GM23248 (cell line): ENCODE measurements around the gene POLN. TPM values are rescaled to one million over a fixed set of nuclear protein-coding genes. Genes with fewer than 3 reads are reported as not detected.

Experiments used
- DNase-seq: peaks from one replicate; pipeline ENCODE4 v3.0.0-alpha.2; 2015
- H2AFZ ChIP-seq: fragments of 200-600 bp; sonication (generic); 2 replicates; pipeline ENCODE4 v1.6.1; 2016; ENCODE audit warnings: antibody characterized with exemption
- H3F3A ChIP-seq: fragments of 200-600 bp; sonication (generic); 2 replicates; pipeline ENCODE4 v1.6.1; 2016; ENCODE audit warnings: mild to moderate bottlenecking, antibody characterized with exemption, mixed run types; ENCODE audit not compliant: insufficient read depth
- H3K27ac ChIP-seq: fragments of 200-600 bp; sonication (generic); 2 replicates; pipeline ENCODE4 v1.5.1; 2016; ENCODE audit warnings: mild to moderate bottlenecking
- H3K27me3 ChIP-seq: fragments of 200-600 bp; sonication (generic); replicated peaks from 2 replicates; pipeline ENCODE4 v1.6.1; 2016; ENCODE audit warnings: mild to moderate bottlenecking; ENCODE audit not compliant: insufficient read depth
- H3K36me3 ChIP-seq: fragments of 200-600 bp; sonication (generic); 2 replicates; pipeline ENCODE4 v1.6.1; 2016; ENCODE audit warnings: low read depth, mild to moderate bottlenecking
- H3K4me1 ChIP-seq: fragments of 200-600 bp; sonication (generic); 2 replicates; pipeline ENCODE4 v1.6.1; 2016; ENCODE audit warnings: mild to moderate bottlenecking; ENCODE audit not compliant: insufficient read depth
- H3K4me2 ChIP-seq: fragments of 200-600 bp; sonication (generic); one replicate; pipeline ENCODE4 v1.6.1; 2016; ENCODE audit warnings: mild to moderate bottlenecking; ENCODE audit not compliant: unreplicated experiment
- H3K4me3 ChIP-seq: fragments of 200-600 bp; sonication (generic); 2 replicates; pipeline ENCODE4 v1.5.1; 2016; ENCODE audit warnings: mild to moderate bottlenecking
- H3K79me2 ChIP-seq: fragments of 200-600 bp; sonication (generic); 2 replicates; pipeline ENCODE4 v1.6.1; 2016; ENCODE audit warnings: mild to moderate bottlenecking; ENCODE audit not compliant: insufficient read depth
- H3K9ac ChIP-seq: fragments of 200-600 bp; sonication (generic); 2 replicates; pipeline ENCODE4 v1.6.1; 2016; ENCODE audit warnings: mild to moderate bottlenecking
- H3K9me2 ChIP-seq: fragments of 200-600 bp; sonication (generic); 2 replicates; pipeline ENCODE4 v1.6.1; 2016; ENCODE audit warnings: mixed run types, mild to moderate bottlenecking, moderate library complexity; ENCODE audit not compliant: insufficient read depth
- H3K9me3 ChIP-seq: fragments of 200-600 bp; sonication (generic); one replicate; pipeline ENCODE4 v1.6.1; 2017; ENCODE audit warnings: low read depth
- H4K20me1 ChIP-seq: fragments of 200-600 bp; sonication (generic); 2 replicates; pipeline ENCODE4 v1.6.0; 2016; ENCODE audit not compliant: insufficient read depth
- EZH2 ChIP-seq: fragments of 200-600 bp; sonication (generic); IDR thresholded peaks from 2 replicates; pipeline ENCODE4 v1.6.1; 2018; ENCODE audit warnings: antibody characterized with exemption, mild to moderate bottlenecking; ENCODE audit not compliant: insufficient read depth, poor library complexity, severe bottlenecking
- EZH2phosphoT487 ChIP-seq: fragments of 200-600 bp; sonication (generic); IDR thresholded peaks from 2 replicates; pipeline ENCODE4 v1.6.1; 2018; ENCODE audit warnings: antibody characterized with exemption, moderate library complexity, mild to moderate bottlenecking, low read depth; ENCODE audit not compliant: insufficient read depth
- WGBS, 2 experiments: methylation state at CpG; one replicate each; pipeline ENCODE4 v1.1.6; 2015 to 2017; ENCODE audit warnings: low lambda C conversion rate in 2 of 2, low coverage in 1 of 2; ENCODE audit errors: missing lambda C conversion rate in 2 of 2; 5-methylcytosine and 5-hydroxymethylcytosine counted together
- in situ Hi-C: fragments of 300-500 bp; cut with MboI; formaldehyde crosslinking; loops from 2 replicates; pipeline ENCODE4 v1.15.0; 2020
- polyA plus RNA-seq: library from polyadenylated mRNA; unstranded; fragments of >200 nt; fragmentation: Nextera tagmentation; extraction: Ambion mirVana; gene quantifications from 2 replicates; pipeline ENCODE4 v1.2.1, GENCODE V29; 2016
- total RNA-seq: library from RNA; depleted of rRNA; stranded (reverse); fragments of >200 nt; shearing (Covaris generic); gene quantifications from 2 replicates; pipeline ENCODE4 v1.2.3, GENCODE V29; 2014

Gene POLN
- total and polyA plus RNA-seq, 2 experiments from 2014 or later, result 1.6 to 3.9 TPM

DNA sequence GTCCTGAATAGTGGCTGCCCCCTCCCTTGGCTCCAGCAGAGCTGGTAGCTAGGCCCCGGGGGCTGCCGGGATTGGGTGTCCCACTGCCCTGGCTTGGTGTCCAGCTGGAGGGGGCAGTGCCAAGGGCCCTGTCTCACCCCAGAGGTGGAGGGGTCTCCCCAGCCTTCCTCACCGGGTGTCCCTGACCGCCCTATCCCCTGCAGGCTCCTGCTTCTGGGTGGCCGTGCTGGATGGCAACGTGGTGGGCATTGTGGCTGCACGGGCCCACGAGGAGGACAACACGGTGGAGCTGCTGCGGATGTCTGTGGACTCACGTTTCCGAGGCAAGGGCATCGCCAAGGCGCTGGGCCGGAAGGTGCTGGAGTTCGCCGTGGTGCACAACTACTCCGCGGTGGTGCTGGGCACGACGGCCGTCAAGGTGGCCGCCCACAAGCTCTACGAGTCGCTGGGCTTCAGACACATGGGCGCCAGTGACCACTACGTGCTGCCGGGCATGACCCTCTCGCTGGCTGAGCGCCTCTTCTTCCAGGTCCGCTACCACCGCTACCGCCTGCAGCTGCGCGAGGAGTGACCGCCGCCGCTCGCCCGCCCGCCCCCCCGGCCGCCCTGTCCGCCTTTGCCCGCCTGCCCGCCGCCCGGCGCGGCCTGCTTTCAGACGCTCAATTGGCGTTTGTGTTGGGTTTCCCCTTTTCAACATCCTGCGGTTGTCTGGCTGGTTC is 178.2 kb downstream of the POLN start:
- no peak for TF ChIP-seq EZH2phosphoT487
- Histone ChIP-seq H3K4me3 (no peak overlapping the region), H2AFZ (no peak overlapping the region), H3K9ac (no peak overlapping the region), H3K4me2 (no peak overlapping the region), H3K9me3 (no peaks in the 10 kb centered on the region), H4K20me1 (no peaks in the 10 kb centered on the region; the same call in 1 of the 2 replicates), H3F3A (no peaks in the 10 kb centered on the region), H3K27me3 (peaks cover 6% of the 10 kb centered on the region), H3K4me1 (no peaks in the 10 kb centered on the region), H3K36me3 (no peaks in the 10 kb centered on the region), H3K79me2 (no peaks in the 10 kb centered on the region), H3K9me2 (no peaks in the 10 kb centered on the region), H3K27ac (no peak overlapping the region)
- 88 to 92% methylated on average over 32 to 53 of the region's 53 CpGs for WGBS, 2 experiments
- in situ Hi-C loops, result no loop called here
- DNase-seq, result no peak

DNA sequence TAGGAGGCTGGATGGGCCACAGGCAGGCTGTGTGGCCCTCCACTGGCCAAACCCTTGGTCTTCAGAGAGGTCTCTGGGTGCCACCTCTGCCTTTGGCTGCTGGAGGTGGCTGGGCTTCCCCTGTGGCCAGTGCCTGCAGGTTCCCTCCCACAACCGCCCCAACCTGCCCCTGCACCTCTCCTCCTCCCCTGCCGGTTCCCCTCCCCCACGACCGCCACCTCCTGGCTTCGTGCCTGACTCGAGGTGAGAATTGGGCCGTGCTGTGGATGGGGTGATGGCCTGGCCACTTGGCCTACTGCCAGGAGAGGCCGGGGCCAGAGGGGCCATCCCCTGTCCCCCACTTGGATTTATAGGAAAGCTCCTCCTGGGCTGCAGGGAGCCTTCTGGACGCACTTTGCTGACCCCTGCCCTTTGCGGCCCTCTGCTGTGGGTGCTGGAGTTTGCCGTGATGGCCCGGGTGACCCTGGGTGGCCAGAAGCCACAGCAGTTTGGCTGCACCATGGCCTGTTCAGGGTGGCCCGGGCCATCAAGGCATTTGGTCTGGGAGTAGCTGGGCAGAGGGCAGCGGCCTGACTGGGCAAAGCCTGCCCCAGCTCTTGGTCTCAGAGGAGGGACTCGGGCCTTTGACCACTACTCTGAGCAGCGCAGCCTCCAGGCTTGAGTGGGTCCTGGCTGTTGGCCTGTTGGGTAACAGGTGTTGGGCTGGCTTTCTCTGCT is 179.0 kb downstream of the POLN start:
- Histone ChIP-seq H3K36me3 (no peaks in the 10 kb centered on the region), H3K27me3 (peaks cover 11% of the 10 kb centered on the region), H3K9ac (no peak overlapping the region), H3K79me2 (no peaks in the 10 kb centered on the region), H3K9me2 (no peaks in the 10 kb centered on the region), H3K9me3 (no peaks in the 10 kb centered on the region), H3F3A (no peaks in the 10 kb centered on the region), H3K4me3 (no peak overlapping the region), H3K27ac (no peak overlapping the region), H3K4me2 (no peak overlapping the region), H3K4me1 (no peaks in the 10 kb centered on the region), H2AFZ (no peak overlapping the region), H4K20me1 (no peaks in the 10 kb centered on the region)
- no peak for DNase-seq
- TF ChIP-seq EZH2 (no peak), EZH2phosphoT487 (no peak)
- WGBS, 2 experiments, result 55 to 80% methylated on average over 8 to 14 of the region's 16 CpGs
- in situ Hi-C loops, result no loop called here

DNA sequence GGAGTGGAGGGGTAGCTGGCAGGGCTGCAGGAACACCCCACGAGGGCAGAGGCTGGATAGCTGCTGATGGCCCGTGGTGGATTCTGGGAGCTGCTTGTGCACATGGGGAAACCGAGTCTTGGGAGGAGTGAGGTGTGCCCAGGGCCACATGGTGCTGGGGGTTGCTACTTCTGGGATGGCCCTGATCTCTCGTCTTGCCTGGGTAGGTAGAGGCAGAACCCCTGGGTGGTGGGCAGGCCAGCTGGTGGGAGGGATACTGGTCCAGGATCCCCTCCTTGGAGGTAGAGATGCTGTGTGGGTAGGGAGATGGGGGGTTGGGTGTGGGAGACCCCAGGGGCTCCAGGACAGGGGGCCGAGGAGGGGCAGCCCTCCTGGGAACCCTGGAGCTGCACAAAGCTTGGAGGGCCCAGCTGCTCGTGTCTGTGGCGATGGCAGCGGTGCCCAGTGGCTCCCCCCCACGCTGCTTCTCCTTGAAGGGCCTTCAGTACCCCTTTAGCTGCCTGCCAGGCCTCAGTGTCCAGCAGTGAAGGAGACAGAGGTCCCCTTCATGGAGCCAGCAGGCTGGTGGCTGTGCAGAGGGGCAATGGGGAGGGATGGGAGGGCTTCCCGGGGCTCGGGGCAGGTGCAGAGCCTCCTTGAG is 179.6 kb downstream of the POLN start:
- in situ Hi-C loops, result no loop called here
- Histone ChIP-seq H3K4me1 (no peaks in the 10 kb centered on the region), H3K9ac (no peak overlapping the region), H3K4me2 (no peak overlapping the region), H3K36me3 (no peaks in the 10 kb centered on the region), H3K27ac (no peak overlapping the region), H3K9me2 (no peaks in the 10 kb centered on the region), H4K20me1 (no peaks in the 10 kb centered on the region), H3K79me2 (no peaks in the 10 kb centered on the region), H3K27me3 (peaks cover 17% of the 10 kb centered on the region), H3K9me3 (no peaks in the 10 kb centered on the region), H3F3A (no peaks in the 10 kb centered on the region), H2AFZ (no peak overlapping the region), H3K4me3 (no peak overlapping the region)
- no peak for TF ChIP-seq EZH2
- no peak for TF ChIP-seq EZH2phosphoT487
- DNase-seq, result no peak
- WGBS, 2 experiments, result 74 to 79% methylated on average over 8 to 11 of the region's 11 CpGs

DNA sequence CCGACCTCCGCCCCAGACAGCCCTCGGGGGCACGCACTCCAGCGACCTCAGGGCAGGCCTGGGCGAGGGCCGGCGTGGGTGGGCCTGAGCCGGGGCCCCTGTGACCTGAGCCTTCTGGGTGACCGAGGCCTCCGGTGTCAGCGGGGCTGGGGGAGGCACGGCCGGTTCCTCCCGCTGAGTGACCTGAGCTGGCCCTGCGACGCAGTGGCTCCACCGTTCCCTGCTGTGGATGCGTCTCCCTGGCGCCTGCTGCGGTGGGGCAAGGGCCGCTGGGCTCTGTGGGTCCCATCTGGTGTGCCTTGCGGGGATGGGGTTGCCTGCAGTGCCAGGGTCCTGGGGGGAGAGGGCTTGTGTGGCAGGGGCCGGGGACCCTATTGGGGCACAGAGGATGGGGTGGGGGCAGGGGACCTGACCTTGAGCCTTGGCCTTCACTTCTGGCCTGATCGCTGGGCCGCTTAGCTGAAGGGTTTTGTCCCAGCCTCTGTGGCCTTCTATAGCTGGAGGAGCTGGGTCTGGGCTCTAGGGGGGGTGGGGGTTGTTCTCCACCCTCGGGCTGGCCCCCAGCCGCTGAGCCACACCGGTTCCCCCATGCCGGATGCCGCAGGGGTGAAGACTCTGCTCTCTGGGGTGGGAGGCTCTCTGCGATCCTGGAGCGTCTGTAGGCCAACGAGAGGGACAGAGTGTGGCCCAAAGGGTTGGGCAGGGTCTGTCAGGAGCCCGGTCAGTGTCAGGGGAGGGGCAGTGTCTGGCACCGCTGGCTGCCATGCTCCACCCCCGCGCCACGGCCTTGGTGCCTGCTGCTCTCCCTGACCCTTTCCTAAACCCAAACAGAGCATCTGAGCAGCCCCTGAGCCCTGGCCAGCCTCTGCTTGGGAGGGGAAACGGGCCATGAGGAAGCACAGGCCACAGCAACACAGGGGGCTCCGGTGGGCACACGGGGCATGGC is 180.5 kb downstream of the POLN start:
- no peak for DNase-seq
- Histone ChIP-seq H3K4me3 (no peak overlapping the region), H3F3A (no peaks in the 10 kb centered on the region), H4K20me1 (no peaks in the 10 kb centered on the region), H3K4me1 (no peaks in the 10 kb centered on the region), H3K27ac (no peak overlapping the region), H3K79me2 (no peaks in the 10 kb centered on the region), H3K4me2 (no peak overlapping the region), H2AFZ (no peak overlapping the region), H3K27me3 (peaks cover 22% of the 10 kb centered on the region), H3K9me3 (no peaks in the 10 kb centered on the region), H3K9ac (no peak overlapping the region), H3K9me2 (no peaks in the 10 kb centered on the region), H3K36me3 (no peaks in the 10 kb centered on the region)
- no peak for TF ChIP-seq EZH2
- no peak for TF ChIP-seq EZH2phosphoT487
- 72 to 80% methylated on average over 23 to 42 of the region's 42 CpGs for WGBS, 2 experiments
- in situ Hi-C loops, result no loop called here
